NK-92 (cell line): Measurements from ENCODE around the gene DUOX2.
"Not testable (repeated sequence)": the region's sequence is repeated elsewhere in the genome, so short reads cannot be mapped to it uniquely, and the experiment has no call there.

Source experiments
- DNase-seq: peaks from one replicate; lab custom pipeline; 2025; ENCODE audit not compliant: unreplicated experiment; lab: John Stamatoyannopoulos, UW

DUOX2 gene

GRCh38 chr15:45077391-45077790 is 36.6 kb downstream of the DUOX2 start:
- DNase-seq: not testable (repeated sequence)

- DNase-seq: not testable (repeated sequence)
Observed at GRCh38 chr15:45075440-45076320, 38.3 kb downstream of the DUOX2 start.

- not testable (repeated sequence) for DNase-seq
Observed at GRCh38 chr15:45073602-45074001, 40.4 kb downstream of the DUOX2 start.

GRCh38 chr15:45069942-45070360 is 44.0 kb downstream of the DUOX2 start:
- DNase-seq: not testable (repeated sequence)

GRCh38 chr15:45064386-45064785 is 49.6 kb downstream of the DUOX2 start:
- no peak for DNase-seq

GRCh38 chr15:45062301-45062700 is 51.7 kb downstream of the DUOX2 start:
- not testable (repeated sequence) for DNase-seq

- DNase-seq: not testable (repeated sequence)
Observed at GRCh38 chr15:45058690-45059675, 55.0 kb downstream of the DUOX2 start.

- DNase-seq: not testable (repeated sequence)
Observed at GRCh38 chr15:45052676-45053075, 61.3 kb downstream of the DUOX2 start.

GRCh38 chr15:45050587-45050986 is 63.4 kb downstream of the DUOX2 start:
- no peak for DNase-seq

GRCh38 chr15:45048794-45049631 is 65.0 kb downstream of the DUOX2 start:
- no peak for DNase-seq

GRCh38 chr15:45048449-45048793 is 65.6 kb downstream of the DUOX2 start:
- DNase-seq: not testable (repeated sequence)

- DNase-seq: not testable (repeated sequence)
Observed at GRCh38 chr15:45044270-45044669, 69.7 kb downstream of the DUOX2 start.

- DNase-seq: not testable (repeated sequence)
Observed at GRCh38 chr15:45042859-45043258, 71.1 kb downstream of the DUOX2 start.
